Activated CD8-positive, alpha-beta T cell treated with anti-CD3 and anti-CD28 coated beads for 36 hours (primary cell): ENCODE results near the gene KCMF1. TPM values are rescaled to one million over a fixed set of nuclear protein-coding genes. Genes with fewer than 3 reads are reported as not detected.

ENCODE experiments used
- ATAC-seq: fragments of 200-7000 bp; cut with Tn5 transposase; one replicate; pipeline ENCODE4 v1.10.0; 2021; ENCODE audit warnings: mild to moderate bottlenecking, moderate library complexity
- CTCF ChIA-PET: fragments of 350-600 bp; sonication (Branson Sonifier 250); formaldehyde crosslinking; loops from one replicate; lab custom pipeline; 2021; ENCODE audit warnings: antibody characterized with exemption; lab: Charles Lee
- POLR2A ChIA-PET: fragments of 350-600 bp; sonication (Branson Sonifier 250); formaldehyde crosslinking; loops from one replicate; lab custom pipeline; 2021; ENCODE audit warnings: antibody characterized with exemption; lab: Charles Lee
- DNase-seq: peaks from one replicate; pipeline ENCODE4 v3.0.0-alpha.2; 2020
- H3K27ac Mint-ChIP-seq: one replicate; pipeline ENCODE4 v1.8.0; 2021; ENCODE audit warnings: mild to moderate bottlenecking, mixed read lengths
- H3K27me3 Mint-ChIP-seq: one replicate; pipeline ENCODE4 v1.8.0; 2021; ENCODE audit warnings: mixed read lengths
- H3K36me3 Mint-ChIP-seq: one replicate; pipeline ENCODE4 v1.8.0; 2021; ENCODE audit warnings: low read depth, mixed read lengths
- H3K4me1 Mint-ChIP-seq: one replicate; pipeline ENCODE4 v1.8.0; 2021; ENCODE audit warnings: low read depth, mixed read lengths
- H3K4me3 Mint-ChIP-seq: one replicate; pipeline ENCODE4 v1.8.0; 2021; ENCODE audit warnings: mild to moderate bottlenecking, moderate library complexity, mixed read lengths
- H3K9me3 Mint-ChIP-seq: one replicate; pipeline ENCODE4 v1.8.0; 2021; ENCODE audit warnings: mixed read lengths
- intact Hi-C: fragments of 100-400 bp; cut with micrococcal nuclease; formaldehyde crosslinking; loops from one replicate; pipeline ENCODE4 v1.10.0; 2022
- total RNA-seq, 2 experiments: library from RNA; stranded (reverse); gene quantifications; one replicate each; pipeline ENCODE4 v1.2.3, GENCODE V29; 2021
- TF ChIP-seq, protein P1 (sequence below): fragments of 200-600 bp; IDR thresholded peaks from one replicate; pipeline ENCODE4 v1.8.0; 2022; ENCODE audit warnings: antibody characterized with exemption, mild to moderate bottlenecking

The KCMF1 gene
- total RNA-seq, 2 experiments from 2014 or later, result 101 to 105 TPM

GRCh38 chr2:85061896-85062295, 90.9 kb downstream of the KCMF1 start:
- TF ChIP-seq, protein P1, sequence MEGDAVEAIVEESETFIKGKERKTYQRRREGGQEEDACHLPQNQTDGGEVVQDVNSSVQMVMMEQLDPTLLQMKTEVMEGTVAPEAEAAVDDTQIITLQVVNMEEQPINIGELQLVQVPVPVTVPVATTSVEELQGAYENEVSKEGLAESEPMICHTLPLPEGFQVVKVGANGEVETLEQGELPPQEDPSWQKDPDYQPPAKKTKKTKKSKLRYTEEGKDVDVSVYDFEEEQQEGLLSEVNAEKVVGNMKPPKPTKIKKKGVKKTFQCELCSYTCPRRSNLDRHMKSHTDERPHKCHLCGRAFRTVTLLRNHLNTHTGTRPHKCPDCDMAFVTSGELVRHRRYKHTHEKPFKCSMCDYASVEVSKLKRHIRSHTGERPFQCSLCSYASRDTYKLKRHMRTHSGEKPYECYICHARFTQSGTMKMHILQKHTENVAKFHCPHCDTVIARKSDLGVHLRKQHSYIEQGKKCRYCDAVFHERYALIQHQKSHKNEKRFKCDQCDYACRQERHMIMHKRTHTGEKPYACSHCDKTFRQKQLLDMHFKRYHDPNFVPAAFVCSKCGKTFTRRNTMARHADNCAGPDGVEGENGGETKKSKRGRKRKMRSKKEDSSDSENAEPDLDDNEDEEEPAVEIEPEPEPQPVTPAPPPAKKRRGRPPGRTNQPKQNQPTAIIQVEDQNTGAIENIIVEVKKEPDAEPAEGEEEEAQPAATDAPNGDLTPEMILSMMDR, result no peak
- DNase-seq (no peak), ATAC-seq (no peak)
- H3K9me3 Mint-ChIP-seq, result no peaks in the 10 kb centered on the region
- H3K27ac Mint-ChIP-seq, result no peak overlapping the region
- H3K36me3 Mint-ChIP-seq, result no peaks in the 10 kb centered on the region
- H3K4me1 Mint-ChIP-seq, result peaks cover 11% of the 10 kb centered on the region
- intact Hi-C loops, result no loop called here
- no peak overlapping the region for H3K4me3 Mint-ChIP-seq
- H3K27me3 Mint-ChIP-seq, result peaks cover 5% of the 10 kb centered on the region
- ChIA-PET CTCF (interaction anchor here (0.5 to 1.5 kb wide), 4 partner anchors 15 to 532 kb away, joined by 3 to 4 read pairs (median 3); no protein-coding TSS in a partner anchor), POLR2A (no interaction called here)

- ChIA-PET POLR2A (no interaction called here), CTCF (interaction anchor here (1.3 to 1.5 kb wide), 2 partner anchors 222 to 480 kb away, joined by 3 to 4 read pairs; no protein-coding TSS in a partner anchor)
- ATAC-seq (no peak), DNase-seq (no peak)
- no peaks in the 10 kb centered on the region for H3K9me3 Mint-ChIP-seq
- H3K4me1 Mint-ChIP-seq, result peaks cover 9% of the 10 kb centered on the region
- H3K27ac Mint-ChIP-seq, result no peak overlapping the region
- no peak overlapping the region for H3K4me3 Mint-ChIP-seq
- TF ChIP-seq, protein P1, result no peak
- peaks cover 11% of the 10 kb centered on the region for H3K27me3 Mint-ChIP-seq
- no peaks in the 10 kb centered on the region for H3K36me3 Mint-ChIP-seq
- intact Hi-C loops, result no loop called here
Measured at GRCh38 chr2:85062565-85062964, 91.6 kb downstream of the KCMF1 start.

DNA sequence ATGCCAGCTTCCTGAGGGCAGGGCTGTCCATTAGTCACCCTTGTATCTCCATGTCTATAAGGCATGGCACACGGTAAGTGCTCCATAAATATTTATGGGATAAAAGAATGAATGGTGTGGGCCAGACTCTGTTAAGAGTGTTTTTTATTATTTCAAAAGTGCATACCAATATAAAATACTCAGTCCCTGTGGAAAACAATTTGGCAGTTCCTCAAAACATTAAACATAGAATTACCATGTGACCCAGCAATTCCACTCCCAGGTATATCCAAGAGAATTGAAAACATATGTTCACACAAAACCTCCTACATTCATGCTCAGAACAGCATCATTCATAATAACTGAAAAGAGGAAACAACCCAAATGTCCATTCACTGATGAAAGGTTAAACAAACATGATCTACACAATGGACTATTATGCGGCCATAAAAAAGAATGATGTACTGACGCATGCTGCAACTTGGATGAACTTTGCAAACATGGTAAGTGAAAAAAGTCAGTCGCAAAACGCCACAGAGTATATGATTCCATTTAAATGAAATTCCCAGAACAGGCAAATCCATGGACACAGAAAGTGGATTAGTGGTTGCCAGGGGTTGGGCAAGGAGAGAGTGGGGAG, 93.1 kb downstream of the KCMF1 start:
- no peak overlapping the region for H3K4me3 Mint-ChIP-seq
- no peak overlapping the region for H3K27ac Mint-ChIP-seq
- H3K4me1 Mint-ChIP-seq, result peaks cover 4% of the 10 kb centered on the region
- intact Hi-C loops, result no loop called here
- no peak for DNase-seq
- peaks cover 15% of the 10 kb centered on the region for H3K27me3 Mint-ChIP-seq
- TF ChIP-seq, protein P1, result no peak
- CTCF ChIA-PET, result interaction anchor here (0.9 kb wide), 1 partner anchor 33 kb away, joined by 3 read pairs; no protein-coding TSS in a partner anchor
- no peaks in the 10 kb centered on the region for H3K9me3 Mint-ChIP-seq
- H3K36me3 Mint-ChIP-seq, result no peaks in the 10 kb centered on the region
- no peak for ATAC-seq
- POLR2A ChIA-PET, result no interaction called here

- POLR2A ChIA-PET, result no interaction called here
- H3K36me3 Mint-ChIP-seq, result no peaks in the 10 kb centered on the region
Measured at GRCh38 chr2:85064927-85065577, 94.1 kb downstream of the KCMF1 start.

More at GRCh38 chr2:85064927-85065577, 94.1 kb downstream of the KCMF1 start:
- intact Hi-C loops, result loop anchor here (5.0 kb wide), 1 partner anchor 222 kb away; no protein-coding TSS in a partner anchor
- no peak for DNase-seq
- TF ChIP-seq, protein P1, result no peak
- peaks cover 4% of the 10 kb centered on the region for H3K4me1 Mint-ChIP-seq
- H3K9me3 Mint-ChIP-seq, result no peaks in the 10 kb centered on the region
- H3K27ac Mint-ChIP-seq, result no peak overlapping the region
- CTCF ChIA-PET, result interaction anchor here (0.9 to 4.4 kb wide), 4 partner anchors 11 to 220 kb away, joined by 3 to 30 read pairs (median 10); no protein-coding TSS in a partner anchor
- ATAC-seq, result no peak
- H3K27me3 Mint-ChIP-seq, result peaks cover 15% of the 10 kb centered on the region
- no peak overlapping the region for H3K4me3 Mint-ChIP-seq
